SK-N-SH (cell line): ENCODE data around the gene IGSF9B.

Experiments
- NFIC ChIP-seq: IDR thresholded peaks from 2 replicates; pipeline ENCODE4 v1.4.0; 2012; ENCODE audit warnings: borderline replicate concordance
- POLR2AphosphoS5 ChIP-seq: IDR thresholded peaks from 2 replicates; pipeline ENCODE4 v1.6.1; 2012; ENCODE audit warnings: low read depth, low read length
- SMC3 ChIP-seq: IDR thresholded peaks from 2 replicates; pipeline ENCODE4 v1.6.1; 2012; ENCODE audit warnings: low read depth, low read length, improper control_type of control experiment
- TF ChIP-seq, protein P1 (sequence below): IDR thresholded peaks from 2 replicates; pipeline ENCODE4; 2012
- TF ChIP-seq, protein P2 (sequence below): fragments of 200-600 bp; sonication (generic); IDR thresholded peaks from 2 replicates; pipeline ENCODE4 v1.6.1; 2017; ENCODE audit warnings: antibody characterized with exemption, mild to moderate bottlenecking, moderate library complexity

GRCh38 chr11:133990501-133990900, 33.7 kb upstream of the IGSF9B start:
- TF ChIP-seq SMC3 (no peak), NFIC (no peak), POLR2AphosphoS5 (no peak)
- TF ChIP-seq, protein P1, sequence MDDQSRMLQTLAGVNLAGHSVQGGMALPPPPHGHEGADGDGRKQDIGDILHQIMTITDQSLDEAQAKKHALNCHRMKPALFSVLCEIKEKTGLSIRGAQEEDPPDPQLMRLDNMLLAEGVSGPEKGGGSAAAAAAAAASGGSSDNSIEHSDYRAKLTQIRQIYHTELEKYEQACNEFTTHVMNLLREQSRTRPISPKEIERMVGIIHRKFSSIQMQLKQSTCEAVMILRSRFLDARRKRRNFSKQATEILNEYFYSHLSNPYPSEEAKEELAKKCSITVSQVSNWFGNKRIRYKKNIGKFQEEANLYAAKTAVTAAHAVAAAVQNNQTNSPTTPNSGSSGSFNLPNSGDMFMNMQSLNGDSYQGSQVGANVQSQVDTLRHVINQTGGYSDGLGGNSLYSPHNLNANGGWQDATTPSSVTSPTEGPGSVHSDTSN: no peak
- TF ChIP-seq, protein P2, sequence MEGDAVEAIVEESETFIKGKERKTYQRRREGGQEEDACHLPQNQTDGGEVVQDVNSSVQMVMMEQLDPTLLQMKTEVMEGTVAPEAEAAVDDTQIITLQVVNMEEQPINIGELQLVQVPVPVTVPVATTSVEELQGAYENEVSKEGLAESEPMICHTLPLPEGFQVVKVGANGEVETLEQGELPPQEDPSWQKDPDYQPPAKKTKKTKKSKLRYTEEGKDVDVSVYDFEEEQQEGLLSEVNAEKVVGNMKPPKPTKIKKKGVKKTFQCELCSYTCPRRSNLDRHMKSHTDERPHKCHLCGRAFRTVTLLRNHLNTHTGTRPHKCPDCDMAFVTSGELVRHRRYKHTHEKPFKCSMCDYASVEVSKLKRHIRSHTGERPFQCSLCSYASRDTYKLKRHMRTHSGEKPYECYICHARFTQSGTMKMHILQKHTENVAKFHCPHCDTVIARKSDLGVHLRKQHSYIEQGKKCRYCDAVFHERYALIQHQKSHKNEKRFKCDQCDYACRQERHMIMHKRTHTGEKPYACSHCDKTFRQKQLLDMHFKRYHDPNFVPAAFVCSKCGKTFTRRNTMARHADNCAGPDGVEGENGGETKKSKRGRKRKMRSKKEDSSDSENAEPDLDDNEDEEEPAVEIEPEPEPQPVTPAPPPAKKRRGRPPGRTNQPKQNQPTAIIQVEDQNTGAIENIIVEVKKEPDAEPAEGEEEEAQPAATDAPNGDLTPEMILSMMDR: no peak
